Panc1 (cell line): ENCODE results near the gene RFX2. TPM values are rescaled to one million over a fixed set of nuclear protein-coding genes. Genes with fewer than 3 reads are reported as not detected.

ENCODE experiments used
- ATAC-seq: fragments of 200-7000 bp; cut with Tn5 transposase; 2 replicates; pipeline ENCODE4 v1.9.1; 2020; ENCODE audit warnings: mild to moderate bottlenecking, moderate library complexity
- BruUV-seq: library from RNA; stranded (reverse); fragments of 400-500 nt; replicated peaks from 2 replicates; lab custom pipeline; 2021; lab: Mats Ljungman, UMichigan
- CTCF ChIA-PET: fragments of 300-600 bp; sonication (Branson Sonifier 250); formaldehyde crosslinking; loops from one replicate; lab custom pipeline; 2022; ENCODE audit warnings: antibody characterized with exemption; lab: Charles Lee
- POLR2A ChIA-PET: fragments of 300-600 bp; sonication (Branson Sonifier 250); formaldehyde crosslinking; loops from one replicate; lab custom pipeline; 2022; ENCODE audit warnings: antibody characterized with exemption; lab: Charles Lee
- DNase-seq: peaks from one replicate; pipeline ENCODE4 v3.0.0-alpha.2; 2010; ENCODE audit warnings: low read depth, low spot score
- H3K27ac ChIP-seq: 2 replicates; pipeline ENCODE4 v1.5.1; 2011; ENCODE audit warnings: mild to moderate bottlenecking, low read length, inconsistent platforms
- H3K27me3 ChIP-seq: fragments of 200-500 bp; sonication (Bioruptor generic); 2 replicates; pipeline ENCODE4 v1.6.0; 2014; ENCODE audit warnings: low read length, inconsistent platforms; ENCODE audit not compliant: control insufficient read depth, insufficient read depth
- H3K36me3 ChIP-seq: fragments of 200-500 bp; sonication (Bioruptor generic); 2 replicates; pipeline ENCODE4 v1.5.1; 2014; ENCODE audit warnings: inconsistent platforms, mild to moderate bottlenecking, low read length, moderate library complexity; ENCODE audit not compliant: control insufficient read depth, insufficient read depth
- H3K4me1 ChIP-seq: 2 replicates; pipeline ENCODE4 v1.5.1; 2011; ENCODE audit warnings: inconsistent platforms, mild to moderate bottlenecking, low read length, moderate library complexity; ENCODE audit not compliant: control insufficient read depth, insufficient read depth
- H3K4me3 ChIP-seq, 2 experiments: 2 replicates each; pipeline ENCODE4 v1.5.1; 2011 to 2012; ENCODE audit warnings: low read depth in 2 of 2, low read length in 2 of 2, mild to moderate bottlenecking in 2 of 2, inconsistent platforms in 1 of 2, moderate library complexity in 1 of 2
- H3K9me3 ChIP-seq: fragments of 200-500 bp; sonication (Bioruptor generic); 2 replicates; pipeline ENCODE4 v1.5.1; 2014; ENCODE audit warnings: low read depth, mild to moderate bottlenecking, inconsistent platforms, low read length, moderate library complexity; ENCODE audit not compliant: control insufficient read depth, insufficient read depth
- POLR2AphosphoS5 ChIP-seq: IDR thresholded peaks from 2 replicates; pipeline ENCODE4 v1.6.1; 2012; ENCODE audit warnings: mild to moderate bottlenecking, low read depth, low read length, moderate library complexity
- SIN3A ChIP-seq: IDR thresholded peaks from 2 replicates; pipeline ENCODE4 v1.6.1; 2012; ENCODE audit warnings: low read depth, mild to moderate bottlenecking, low read length, moderate library complexity, borderline replicate concordance; ENCODE audit not compliant: insufficient read depth
- TCF7L2 ChIP-seq: IDR thresholded peaks from 2 replicates; pipeline ENCODE4 v1.6.1; 2011; ENCODE audit warnings: mild to moderate bottlenecking, low read depth, low read length, inconsistent platforms
- in situ Hi-C: cut with HindIII; loops from 2 replicates; pipeline ENCODE4 v1.10.0; 2016; ENCODE audit warnings: low sequenced_read_pairs, low pct_unique_long_range_greater_than_20kb
- intact Hi-C: fragments of 100-400 bp; cut with micrococcal nuclease; formaldehyde crosslinking; loops from one replicate; pipeline ENCODE4 v1.10.0; 2022; ENCODE audit not compliant: unreplicated experiment
- total RNA-seq: library from RNA; stranded (reverse); gene quantifications from one replicate; pipeline ENCODE4 v1.2.1, GENCODE V29; 2021; ENCODE audit not compliant: unreplicated experiment
- TF ChIP-seq, protein P1 (sequence below), 2 experiments: IDR thresholded peaks; 2 replicates each; pipeline ENCODE4 v1.6.1; 2011 to 2012; ENCODE audit warnings: low read depth in 2 of 2, control low read depth in 1 of 2, low read length in 1 of 2, mild to moderate bottlenecking in 1 of 2, moderate library complexity in 1 of 2; ENCODE audit not compliant: insufficient read depth in 1 of 2
- TF ChIP-seq, protein P2 (sequence below): fragments of 450-650 bp; IDR thresholded peaks from 2 replicates; pipeline ENCODE4 v1.5.1; 2017; ENCODE audit warnings: mild to moderate bottlenecking

Gene RFX2
- total RNA-seq, 1 experiment from 2014 or later, result 8.0 TPM

- Histone ChIP-seq H3K27ac (no peak overlapping the region), H3K4me3 (no peak overlapping the region), H3K27me3 (no peaks in the 10 kb centered on the region), H3K36me3 (no peaks in the 10 kb centered on the region), H3K9me3 (no peaks in the 10 kb centered on the region), H3K4me1 (no peaks in the 10 kb centered on the region)
- intact Hi-C loops, result no loop called here
- DNase-seq (no peak), ATAC-seq (no peak)
- ChIA-PET POLR2A (no interaction called here), CTCF (no interaction called here)
- in situ Hi-C loops, result no loop called here
- TF ChIP-seq TCF7L2, result no peak
- TF ChIP-seq POLR2AphosphoS5, result no peak
- no peak for TF ChIP-seq SIN3A
- TF ChIP-seq, protein P1, sequence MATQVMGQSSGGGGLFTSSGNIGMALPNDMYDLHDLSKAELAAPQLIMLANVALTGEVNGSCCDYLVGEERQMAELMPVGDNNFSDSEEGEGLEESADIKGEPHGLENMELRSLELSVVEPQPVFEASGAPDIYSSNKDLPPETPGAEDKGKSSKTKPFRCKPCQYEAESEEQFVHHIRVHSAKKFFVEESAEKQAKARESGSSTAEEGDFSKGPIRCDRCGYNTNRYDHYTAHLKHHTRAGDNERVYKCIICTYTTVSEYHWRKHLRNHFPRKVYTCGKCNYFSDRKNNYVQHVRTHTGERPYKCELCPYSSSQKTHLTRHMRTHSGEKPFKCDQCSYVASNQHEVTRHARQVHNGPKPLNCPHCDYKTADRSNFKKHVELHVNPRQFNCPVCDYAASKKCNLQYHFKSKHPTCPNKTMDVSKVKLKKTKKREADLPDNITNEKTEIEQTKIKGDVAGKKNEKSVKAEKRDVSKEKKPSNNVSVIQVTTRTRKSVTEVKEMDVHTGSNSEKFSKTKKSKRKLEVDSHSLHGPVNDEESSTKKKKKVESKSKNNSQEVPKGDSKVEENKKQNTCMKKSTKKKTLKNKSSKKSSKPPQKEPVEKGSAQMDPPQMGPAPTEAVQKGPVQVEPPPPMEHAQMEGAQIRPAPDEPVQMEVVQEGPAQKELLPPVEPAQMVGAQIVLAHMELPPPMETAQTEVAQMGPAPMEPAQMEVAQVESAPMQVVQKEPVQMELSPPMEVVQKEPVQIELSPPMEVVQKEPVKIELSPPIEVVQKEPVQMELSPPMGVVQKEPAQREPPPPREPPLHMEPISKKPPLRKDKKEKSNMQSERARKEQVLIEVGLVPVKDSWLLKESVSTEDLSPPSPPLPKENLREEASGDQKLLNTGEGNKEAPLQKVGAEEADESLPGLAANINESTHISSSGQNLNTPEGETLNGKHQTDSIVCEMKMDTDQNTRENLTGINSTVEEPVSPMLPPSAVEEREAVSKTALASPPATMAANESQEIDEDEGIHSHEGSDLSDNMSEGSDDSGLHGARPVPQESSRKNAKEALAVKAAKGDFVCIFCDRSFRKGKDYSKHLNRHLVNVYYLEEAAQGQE (IDR thresholded peaks at IDR 0.05; ENCODE audit: insufficient read depth in 1 of 2, low read depth in 2 of 2, low read length in 1 of 2), result no peak
- TF ChIP-seq, protein P2, sequence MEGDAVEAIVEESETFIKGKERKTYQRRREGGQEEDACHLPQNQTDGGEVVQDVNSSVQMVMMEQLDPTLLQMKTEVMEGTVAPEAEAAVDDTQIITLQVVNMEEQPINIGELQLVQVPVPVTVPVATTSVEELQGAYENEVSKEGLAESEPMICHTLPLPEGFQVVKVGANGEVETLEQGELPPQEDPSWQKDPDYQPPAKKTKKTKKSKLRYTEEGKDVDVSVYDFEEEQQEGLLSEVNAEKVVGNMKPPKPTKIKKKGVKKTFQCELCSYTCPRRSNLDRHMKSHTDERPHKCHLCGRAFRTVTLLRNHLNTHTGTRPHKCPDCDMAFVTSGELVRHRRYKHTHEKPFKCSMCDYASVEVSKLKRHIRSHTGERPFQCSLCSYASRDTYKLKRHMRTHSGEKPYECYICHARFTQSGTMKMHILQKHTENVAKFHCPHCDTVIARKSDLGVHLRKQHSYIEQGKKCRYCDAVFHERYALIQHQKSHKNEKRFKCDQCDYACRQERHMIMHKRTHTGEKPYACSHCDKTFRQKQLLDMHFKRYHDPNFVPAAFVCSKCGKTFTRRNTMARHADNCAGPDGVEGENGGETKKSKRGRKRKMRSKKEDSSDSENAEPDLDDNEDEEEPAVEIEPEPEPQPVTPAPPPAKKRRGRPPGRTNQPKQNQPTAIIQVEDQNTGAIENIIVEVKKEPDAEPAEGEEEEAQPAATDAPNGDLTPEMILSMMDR, result no peak
- BruUV-seq, result no TSS peak
Measured at GRCh38 chr19:6099599-6099998, 10.7 kb downstream of the RFX2 start.

GRCh38 chr19:6099033-6099432 lies 11.3 kb downstream of the RFX2 start:
- DNase-seq (no peak), ATAC-seq (no peak)
- no TSS peak for BruUV-seq
- intact Hi-C loops, result no loop called here
- no peak for TF ChIP-seq TCF7L2
- no peak for TF ChIP-seq SIN3A
- TF ChIP-seq, protein P2, result no peak
- TF ChIP-seq, protein P1 (IDR thresholded peaks at IDR 0.05; ENCODE audit: insufficient read depth in 1 of 2, low read depth in 2 of 2, low read length in 1 of 2), result no peak
- TF ChIP-seq POLR2AphosphoS5, result no peak
- CTCF ChIA-PET, result interaction anchor here (0.6 kb wide), 2 partner anchors 19 to 46 kb away, joined by 3 to 5 read pairs; no protein-coding TSS in a partner anchor
- POLR2A ChIA-PET, result interaction anchor here (0.6 kb wide), 1 partner anchor 10 kb away, joined by 3 read pairs; no protein-coding TSS in a partner anchor
- H3K4me1 ChIP-seq, result no peaks in the 10 kb centered on the region
- H3K4me3 ChIP-seq, result no peak overlapping the region
- no peaks in the 10 kb centered on the region for H3K36me3 ChIP-seq
- H3K27me3 ChIP-seq, result no peaks in the 10 kb centered on the region
- H3K27ac ChIP-seq, result no peak overlapping the region
- in situ Hi-C loops, result no loop called here
- H3K9me3 ChIP-seq, result no peaks in the 10 kb centered on the region
